Measurements from ENCODE around the gene DHX16.

The DHX16 gene

DNA sequence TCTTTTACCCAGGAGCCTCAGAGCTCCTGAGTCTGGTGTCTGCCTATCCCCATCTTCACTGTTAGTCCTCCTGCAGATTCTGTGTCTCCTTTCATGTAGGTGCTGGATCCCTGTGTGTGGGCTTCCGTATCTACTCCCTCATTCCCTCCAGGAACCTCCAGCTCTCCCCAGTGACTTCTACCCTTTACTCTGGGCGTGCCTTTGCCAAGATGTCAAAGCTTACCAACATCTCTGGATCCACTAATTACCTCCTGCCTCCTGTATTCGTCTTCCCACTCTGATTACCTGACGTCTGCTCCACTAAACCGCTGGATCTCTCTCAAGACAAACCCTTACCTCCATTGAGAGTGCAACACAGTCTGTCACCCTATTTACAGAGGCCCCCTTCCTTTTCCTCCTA lies 28.0 kb downstream of the DHX16 start:
- H3K9ac ChIP-seq (ENCODE audit: low read length), result no peak overlapping the region; the same call in 1 of the 2 replicates
- H4K20me1 ChIP-seq (ENCODE audit: insufficient read depth, low read length), result no peaks in the 10 kb centered on the region
- H3K4me3 ChIP-seq (ENCODE audit: low read depth, low read length, poor library complexity, severe bottlenecking), result no peak overlapping the region
- no peak overlapping the region for H2AFZ ChIP-seq (ENCODE audit: low read length)
- no peaks in the 10 kb centered on the region for H3K27me3 ChIP-seq (ENCODE audit: insufficient read depth, low read length)
- peaks cover 14% of the 10 kb centered on the region; the same call in 1 of the 2 replicates for H3K36me3 ChIP-seq (ENCODE audit: insufficient read depth, low read length)
- no peak overlapping the region for H3K4me2 ChIP-seq (ENCODE audit: low read length)
- H3K79me2 ChIP-seq (ENCODE audit: insufficient read depth, low read length), result peaks cover 7% of the 10 kb centered on the region; the same call in 1 of the 2 replicates
- H3K9me3 ChIP-seq (ENCODE audit: low read length), result no peaks in the 10 kb centered on the region
- peaks cover 18% of the 10 kb centered on the region for H3K4me1 ChIP-seq (ENCODE audit: insufficient read depth, low read length, severe bottlenecking)
- no peak overlapping the region for H3K27ac ChIP-seq (ENCODE audit: low read depth, low read length, poor library complexity, severe bottlenecking)
- H3F3A ChIP-seq (ENCODE audit: insufficient read depth, low read length), result no peaks in the 10 kb centered on the region
- TF ChIP-seq, protein P1, sequence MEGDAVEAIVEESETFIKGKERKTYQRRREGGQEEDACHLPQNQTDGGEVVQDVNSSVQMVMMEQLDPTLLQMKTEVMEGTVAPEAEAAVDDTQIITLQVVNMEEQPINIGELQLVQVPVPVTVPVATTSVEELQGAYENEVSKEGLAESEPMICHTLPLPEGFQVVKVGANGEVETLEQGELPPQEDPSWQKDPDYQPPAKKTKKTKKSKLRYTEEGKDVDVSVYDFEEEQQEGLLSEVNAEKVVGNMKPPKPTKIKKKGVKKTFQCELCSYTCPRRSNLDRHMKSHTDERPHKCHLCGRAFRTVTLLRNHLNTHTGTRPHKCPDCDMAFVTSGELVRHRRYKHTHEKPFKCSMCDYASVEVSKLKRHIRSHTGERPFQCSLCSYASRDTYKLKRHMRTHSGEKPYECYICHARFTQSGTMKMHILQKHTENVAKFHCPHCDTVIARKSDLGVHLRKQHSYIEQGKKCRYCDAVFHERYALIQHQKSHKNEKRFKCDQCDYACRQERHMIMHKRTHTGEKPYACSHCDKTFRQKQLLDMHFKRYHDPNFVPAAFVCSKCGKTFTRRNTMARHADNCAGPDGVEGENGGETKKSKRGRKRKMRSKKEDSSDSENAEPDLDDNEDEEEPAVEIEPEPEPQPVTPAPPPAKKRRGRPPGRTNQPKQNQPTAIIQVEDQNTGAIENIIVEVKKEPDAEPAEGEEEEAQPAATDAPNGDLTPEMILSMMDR (IDR thresholded peaks at IDR 0.05; ENCODE audit: low read length), result no peak
- no peak for TF ChIP-seq EZH2 (IDR thresholded peaks at IDR 0.05; ENCODE audit: borderline replicate concordance, low read length)
- no peaks in the 10 kb centered on the region for H3K9me2 ChIP-seq (ENCODE audit: low read depth, low read length)

DNA sequence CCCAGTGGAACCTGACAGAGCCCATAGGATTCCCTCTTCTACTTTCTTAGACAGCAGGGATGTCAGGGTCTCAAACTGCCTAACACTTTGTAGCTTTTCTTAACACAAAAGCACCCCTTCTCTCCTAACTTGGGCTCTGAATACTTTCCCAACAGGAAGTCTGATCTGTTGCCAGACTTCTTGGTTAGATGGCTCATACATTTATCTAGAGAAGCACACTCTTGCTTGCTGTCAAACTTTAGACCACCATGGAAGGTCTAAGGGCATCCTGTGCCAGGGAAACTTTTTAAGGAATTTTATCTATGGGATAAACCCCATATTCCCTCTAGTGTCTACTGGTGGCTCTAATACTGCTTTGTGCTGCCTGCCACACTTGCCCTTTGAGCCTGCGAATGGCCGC lies 29.1 kb downstream of the DHX16 start:
- Histone ChIP-seq H2AFZ (ENCODE audit: low read length) (no peak overlapping the region), H3K4me3 (ENCODE audit: low read depth, low read length, poor library complexity, severe bottlenecking) (no peak overlapping the region), H3K9ac (ENCODE audit: low read length) (no peak overlapping the region), H4K20me1 (ENCODE audit: insufficient read depth, low read length) (no peaks in the 10 kb centered on the region), H3K9me2 (ENCODE audit: low read depth, low read length) (no peaks in the 10 kb centered on the region), H3K27ac (ENCODE audit: low read depth, low read length, poor library complexity, severe bottlenecking) (no peak overlapping the region), H3K36me3 (ENCODE audit: insufficient read depth, low read length) (peaks cover 12% of the 10 kb centered on the region; the same call in 1 of the 2 replicates), H3F3A (ENCODE audit: insufficient read depth, low read length) (no peaks in the 10 kb centered on the region), H3K9me3 (ENCODE audit: low read length) (no peaks in the 10 kb centered on the region), H3K27me3 (ENCODE audit: insufficient read depth, low read length) (no peaks in the 10 kb centered on the region), H3K4me2 (ENCODE audit: low read length) (no peak overlapping the region), H3K79me2 (ENCODE audit: insufficient read depth, low read length) (peaks cover 7% of the 10 kb centered on the region; the same call in 1 of the 2 replicates), H3K4me1 (ENCODE audit: insufficient read depth, low read length, severe bottlenecking) (peaks cover 18% of the 10 kb centered on the region)
- no peak for TF ChIP-seq EZH2 (IDR thresholded peaks at IDR 0.05; ENCODE audit: borderline replicate concordance, low read length)
- TF ChIP-seq, protein P1 (IDR thresholded peaks at IDR 0.05; ENCODE audit: low read length), result no peak

DNA sequence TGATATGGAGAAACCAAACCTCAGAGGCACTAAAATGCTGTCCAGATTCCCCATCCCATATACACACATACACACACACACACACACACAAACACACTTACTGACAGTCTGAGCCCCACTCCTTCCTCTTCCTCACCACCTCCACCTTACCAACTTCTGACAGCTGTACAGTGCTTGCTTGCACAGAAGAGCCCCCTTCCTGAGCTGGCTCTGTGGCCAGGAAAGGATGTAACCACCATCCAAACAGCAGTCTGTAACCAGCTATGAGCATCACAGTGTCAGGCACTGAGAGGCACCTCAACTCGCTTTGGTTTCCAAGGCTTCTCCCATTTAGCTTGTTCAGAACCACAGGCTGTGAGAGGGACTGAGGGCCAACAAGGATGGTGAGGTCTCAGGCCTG lies 31.8 kb downstream of the DHX16 start:
- Histone ChIP-seq H3K36me3 (ENCODE audit: insufficient read depth, low read length) (peaks cover 12% of the 10 kb centered on the region; the same call in 1 of the 2 replicates), H3K27ac (ENCODE audit: low read depth, low read length, poor library complexity, severe bottlenecking) (no peak overlapping the region), H3K79me2 (ENCODE audit: insufficient read depth, low read length) (no peaks in the 10 kb centered on the region), H4K20me1 (ENCODE audit: insufficient read depth, low read length) (no peaks in the 10 kb centered on the region), H3K9me2 (ENCODE audit: low read depth, low read length) (no peaks in the 10 kb centered on the region), H3K9ac (ENCODE audit: low read length) (no peak overlapping the region), H3K9me3 (ENCODE audit: low read length) (no peaks in the 10 kb centered on the region), H3K4me2 (ENCODE audit: low read length) (no peak overlapping the region), H3F3A (ENCODE audit: insufficient read depth, low read length) (no peaks in the 10 kb centered on the region), H3K27me3 (ENCODE audit: insufficient read depth, low read length) (no peaks in the 10 kb centered on the region), H2AFZ (ENCODE audit: low read length) (no peak overlapping the region), H3K4me1 (ENCODE audit: insufficient read depth, low read length, severe bottlenecking) (peaks cover 6% of the 10 kb centered on the region), H3K4me3 (ENCODE audit: low read depth, low read length, poor library complexity, severe bottlenecking) (no peak overlapping the region)
- TF ChIP-seq EZH2 (IDR thresholded peaks at IDR 0.05; ENCODE audit: borderline replicate concordance, low read length), result no peak
- TF ChIP-seq, protein P1 (IDR thresholded peaks at IDR 0.05; ENCODE audit: low read length), result no peak

Measured in OCI-LY1 (cell line).